A673 (cell line): Measurements from ENCODE around the gene KLHL34. TPM values are rescaled to one million over a fixed set of nuclear protein-coding genes. Genes with fewer than 3 reads are reported as not detected.

Experiments used
- BruUV-seq: library from RNA; stranded (reverse); fragments of 400-500 nt; replicated peaks from 2 replicates; lab custom pipeline; 2021; lab: Mats Ljungman, UMichigan
- CTCF ChIA-PET: fragments of 300-600 bp; sonication (Branson Sonifier 250); formaldehyde crosslinking; loops from one replicate; lab custom pipeline; 2022; ENCODE audit warnings: antibody characterized with exemption; lab: Charles Lee
- POLR2A ChIA-PET: fragments of 300-600 bp; sonication (Branson Sonifier 250); formaldehyde crosslinking; loops from one replicate; lab custom pipeline; 2022; ENCODE audit warnings: antibody characterized with exemption; ENCODE audit not compliant: low non-redundant PET; lab: Charles Lee
- DNase-seq: peaks from one replicate; pipeline ENCODE4 v3.0.0-alpha.2; 2015; ENCODE audit warnings: low spot score
- H3K27ac ChIP-seq: fragments of 200-600 bp; sonication (generic); 2 replicates; pipeline ENCODE4 v1.5.1; 2016; ENCODE audit warnings: mixed run types, low read depth, mild to moderate bottlenecking, mixed read lengths, antibody characterized with exemption, low read length; ENCODE audit not compliant: poor library complexity, severe bottlenecking
- H3K27me3 ChIP-seq: fragments of 200-600 bp; sonication (generic); replicated peaks from 2 replicates; pipeline ENCODE4 v1.6.1; 2017; ENCODE audit warnings: mixed run types, low read depth, mild to moderate bottlenecking, mixed read lengths, antibody characterized with exemption, low read length; ENCODE audit not compliant: insufficient read depth, poor library complexity
- H3K36me3 ChIP-seq: fragments of 200-600 bp; sonication (generic); 2 replicates; pipeline ENCODE4 v1.6.1; 2016; ENCODE audit warnings: mixed run types, mild to moderate bottlenecking, mixed read lengths, antibody characterized with exemption, low read length; ENCODE audit not compliant: insufficient read depth, poor library complexity, severe bottlenecking
- H3K4me1 ChIP-seq: fragments of 200-600 bp; sonication (generic); 2 replicates; pipeline ENCODE4 v1.6.1; 2017; ENCODE audit warnings: mixed run types, mild to moderate bottlenecking, mixed read lengths, antibody characterized with exemption, low read length; ENCODE audit not compliant: insufficient read depth, poor library complexity, severe bottlenecking
- H3K4me3 ChIP-seq: fragments of 200-600 bp; sonication (generic); 2 replicates; pipeline ENCODE4 v1.5.1; 2016; ENCODE audit warnings: low read depth, mixed run types, mild to moderate bottlenecking, mixed read lengths, low read length; ENCODE audit not compliant: poor library complexity, severe bottlenecking
- H3K9me3 ChIP-seq: fragments of 200-600 bp; sonication (generic); 2 replicates; pipeline ENCODE4 v1.6.1; 2016; ENCODE audit warnings: mixed run types, low read depth, mild to moderate bottlenecking, mixed read lengths, antibody characterized with exemption, low read length; ENCODE audit not compliant: poor library complexity, severe bottlenecking
- EZH2 ChIP-seq: fragments of 200-600 bp; sonication (generic); IDR thresholded peaks from 2 replicates; pipeline ENCODE4 v1.6.1; 2017; ENCODE audit warnings: borderline replicate concordance, low read depth, mild to moderate bottlenecking, mixed read lengths, antibody characterized with exemption, low read length; ENCODE audit not compliant: poor library complexity, severe bottlenecking
- intact Hi-C: fragments of 100-400 bp; cut with micrococcal nuclease; formaldehyde crosslinking; loops from one replicate; pipeline ENCODE4 v1.10.0; 2022; ENCODE audit not compliant: unreplicated experiment
- total RNA-seq: library from RNA; stranded (reverse); gene quantifications from 2 replicates; pipeline ENCODE4 v1.2.3, GENCODE V29; 2021
- TF ChIP-seq, protein P1 (sequence below): fragments of 300-800, 200-600 bp; sonication (generic); conservative IDR thresholded peaks from 2 replicates; pipeline ENCODE4 v1.5.1; 2017; ENCODE audit warnings: low read depth, mild to moderate bottlenecking, antibody characterized with exemption, low read length, moderate library complexity, mixed read lengths

KLHL34 gene
- total RNA-seq, 1 experiment from 2014 or later: not detected

DNA sequence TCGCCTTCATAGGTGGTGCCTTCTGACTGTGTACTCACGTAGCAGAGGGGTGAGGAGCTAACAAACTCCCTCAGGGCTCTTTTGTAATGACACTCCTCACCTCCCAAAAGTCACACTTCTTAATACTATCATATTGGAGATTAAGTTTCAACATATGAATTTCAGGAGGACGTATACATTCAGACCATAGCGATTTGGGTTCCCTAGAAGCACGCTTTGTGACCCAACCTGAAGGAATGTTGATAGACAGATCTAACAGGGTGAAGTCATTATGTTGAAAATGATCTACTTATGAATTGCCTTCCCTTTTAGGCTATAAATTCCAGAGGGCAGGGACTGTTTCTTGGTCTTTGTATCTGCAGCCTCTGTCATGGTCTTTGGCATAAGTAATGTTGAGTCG lies 3.2 kb upstream of the KLHL34 start:
- no peaks in the 10 kb centered on the region for H3K9me3 ChIP-seq
- H3K4me1 ChIP-seq: no peaks in the 10 kb centered on the region
- intact Hi-C loops: no loop called here
- H3K36me3 ChIP-seq: no peaks in the 10 kb centered on the region
- ChIA-PET POLR2A (no interaction called here), CTCF (no interaction called here)
- no peak overlapping the region for H3K27ac ChIP-seq
- H3K27me3 ChIP-seq: no peaks in the 10 kb centered on the region
- no TSS peak for BruUV-seq
- no peak for TF ChIP-seq EZH2
- TF ChIP-seq, protein P1, sequence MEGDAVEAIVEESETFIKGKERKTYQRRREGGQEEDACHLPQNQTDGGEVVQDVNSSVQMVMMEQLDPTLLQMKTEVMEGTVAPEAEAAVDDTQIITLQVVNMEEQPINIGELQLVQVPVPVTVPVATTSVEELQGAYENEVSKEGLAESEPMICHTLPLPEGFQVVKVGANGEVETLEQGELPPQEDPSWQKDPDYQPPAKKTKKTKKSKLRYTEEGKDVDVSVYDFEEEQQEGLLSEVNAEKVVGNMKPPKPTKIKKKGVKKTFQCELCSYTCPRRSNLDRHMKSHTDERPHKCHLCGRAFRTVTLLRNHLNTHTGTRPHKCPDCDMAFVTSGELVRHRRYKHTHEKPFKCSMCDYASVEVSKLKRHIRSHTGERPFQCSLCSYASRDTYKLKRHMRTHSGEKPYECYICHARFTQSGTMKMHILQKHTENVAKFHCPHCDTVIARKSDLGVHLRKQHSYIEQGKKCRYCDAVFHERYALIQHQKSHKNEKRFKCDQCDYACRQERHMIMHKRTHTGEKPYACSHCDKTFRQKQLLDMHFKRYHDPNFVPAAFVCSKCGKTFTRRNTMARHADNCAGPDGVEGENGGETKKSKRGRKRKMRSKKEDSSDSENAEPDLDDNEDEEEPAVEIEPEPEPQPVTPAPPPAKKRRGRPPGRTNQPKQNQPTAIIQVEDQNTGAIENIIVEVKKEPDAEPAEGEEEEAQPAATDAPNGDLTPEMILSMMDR: no peak
- no peak for DNase-seq
- no peak overlapping the region for H3K4me3 ChIP-seq

DNA sequence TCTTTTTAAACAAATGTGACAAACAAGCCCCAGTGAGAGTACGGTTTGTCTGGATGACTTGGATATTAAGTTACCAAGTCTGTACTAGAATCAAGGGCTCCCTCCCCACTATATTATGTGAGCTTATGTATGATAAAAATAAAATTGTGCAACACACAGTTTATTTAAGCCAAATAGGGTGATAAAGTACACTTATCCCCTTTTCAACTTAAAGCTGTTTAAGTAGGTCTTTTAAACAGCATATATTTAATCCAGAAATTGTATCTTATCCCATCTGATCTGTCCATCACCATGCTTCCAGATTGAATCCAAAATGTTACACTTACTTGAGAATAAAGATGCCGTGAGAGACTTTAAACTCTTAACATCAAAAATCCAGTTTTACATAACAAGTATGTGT lies 2.0 kb upstream of the KLHL34 start:
- POLR2A ChIA-PET: no interaction called here
- Histone ChIP-seq H3K4me3 (no peak overlapping the region), H3K9me3 (no peaks in the 10 kb centered on the region), H3K36me3 (no peaks in the 10 kb centered on the region), H3K4me1 (no peaks in the 10 kb centered on the region), H3K27ac (no peak overlapping the region), H3K27me3 (no peaks in the 10 kb centered on the region)
- no peak for DNase-seq
- CTCF ChIA-PET: no interaction called here
- TF ChIP-seq, protein P1: no peak
- TF ChIP-seq EZH2: no peak
- intact Hi-C loops: no loop called here
- no TSS peak for BruUV-seq

DNA sequence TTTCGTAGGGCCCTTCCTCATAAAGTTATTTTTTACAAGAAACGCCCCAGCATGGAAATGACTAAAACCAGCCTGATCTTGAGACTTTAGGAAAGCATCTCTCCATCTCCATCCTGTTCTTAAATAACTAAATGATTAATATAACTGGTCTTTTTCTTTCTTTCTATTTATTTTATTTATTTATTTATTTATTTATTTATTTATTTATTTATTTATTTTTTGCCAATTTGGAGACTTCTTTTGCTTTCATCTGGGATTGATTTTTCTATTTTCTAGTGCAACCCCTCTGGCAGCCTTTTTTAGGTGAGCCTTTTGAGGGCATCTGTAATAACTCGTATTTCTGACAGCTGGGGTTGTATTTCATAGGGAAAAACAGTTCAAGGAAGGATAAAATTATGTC lies 1.2 kb upstream of the KLHL34 start:
- H3K27ac ChIP-seq: no peak overlapping the region
- no TSS peak for BruUV-seq
- H3K9me3 ChIP-seq: no peaks in the 10 kb centered on the region
- intact Hi-C loops: no loop called here
- ChIA-PET POLR2A (no interaction called here), CTCF (no interaction called here)
- TF ChIP-seq, protein P1: no peak
- no peak for TF ChIP-seq EZH2
- no peaks in the 10 kb centered on the region for H3K4me1 ChIP-seq
- no peak for DNase-seq
- H3K36me3 ChIP-seq: no peaks in the 10 kb centered on the region
- H3K4me3 ChIP-seq: no peak overlapping the region
- H3K27me3 ChIP-seq: no peaks in the 10 kb centered on the region
